Measurements from ENCODE around the gene DCANP1. TPM values are rescaled to one million over a fixed set of nuclear protein-coding genes. Genes with fewer than 3 reads are reported as not detected.

DCANP1 gene
- total RNA-seq, 2 experiments from 2014 or later, result not detected

GRCh38 chr5:135477613-135478066 is 30.5 kb upstream of the DCANP1 start:
- CTCF ChIA-PET (ENCODE audit: unreplicated experiment), result no interaction called here
- no peak for DNase-seq (ENCODE audit: low spot score)
- no TSS peak for BruUV-seq (replicated peaks)
- Histone ChIP-seq H4K20me1 (ENCODE audit: insufficient read depth, low read length) (no peaks in the 10 kb centered on the region), H3K27ac (ENCODE audit: low read depth, low read length, poor library complexity, severe bottlenecking) (no peak overlapping the region), H3K9me2 (ENCODE audit: insufficient read depth, low read length) (no peaks in the 10 kb centered on the region), H3K4me3 (ENCODE audit: low read depth, low read length, poor library complexity, severe bottlenecking) (no peak overlapping the region), H3K79me2 (ENCODE audit: insufficient read depth, low read depth, low read length) (no peaks in the 10 kb centered on the region), H3K36me3 (ENCODE audit: insufficient read depth, low read length) (no peaks in the 10 kb centered on the region), H2AFZ (ENCODE audit: low read length) (no peak overlapping the region), H3K4me2 (ENCODE audit: low read length) (no peak overlapping the region), H3K9me3 (ENCODE audit: low read length) (no peaks in the 10 kb centered on the region), H3K4me1 (ENCODE audit: insufficient read depth, low read length, poor library complexity, severe bottlenecking) (no peaks in the 10 kb centered on the region)
- POLR2A ChIA-PET, result no interaction called here
- TF ChIP-seq EZH2phosphoT487 (IDR thresholded peaks at IDR 0.05; ENCODE audit: borderline replicate concordance, low read depth, low read length), result no peak
- no peak for TF ChIP-seq CTCF (conservative IDR thresholded peaks at IDR 0.05; ENCODE audit: low read length)
- intact Hi-C loops (cut with micrococcal nuclease; ENCODE audit: unreplicated experiment), result loop anchor here (5.0 kb wide), 1 partner anchor 60 kb away; the partner anchor contains the start of gene NEUROG1

DNA sequence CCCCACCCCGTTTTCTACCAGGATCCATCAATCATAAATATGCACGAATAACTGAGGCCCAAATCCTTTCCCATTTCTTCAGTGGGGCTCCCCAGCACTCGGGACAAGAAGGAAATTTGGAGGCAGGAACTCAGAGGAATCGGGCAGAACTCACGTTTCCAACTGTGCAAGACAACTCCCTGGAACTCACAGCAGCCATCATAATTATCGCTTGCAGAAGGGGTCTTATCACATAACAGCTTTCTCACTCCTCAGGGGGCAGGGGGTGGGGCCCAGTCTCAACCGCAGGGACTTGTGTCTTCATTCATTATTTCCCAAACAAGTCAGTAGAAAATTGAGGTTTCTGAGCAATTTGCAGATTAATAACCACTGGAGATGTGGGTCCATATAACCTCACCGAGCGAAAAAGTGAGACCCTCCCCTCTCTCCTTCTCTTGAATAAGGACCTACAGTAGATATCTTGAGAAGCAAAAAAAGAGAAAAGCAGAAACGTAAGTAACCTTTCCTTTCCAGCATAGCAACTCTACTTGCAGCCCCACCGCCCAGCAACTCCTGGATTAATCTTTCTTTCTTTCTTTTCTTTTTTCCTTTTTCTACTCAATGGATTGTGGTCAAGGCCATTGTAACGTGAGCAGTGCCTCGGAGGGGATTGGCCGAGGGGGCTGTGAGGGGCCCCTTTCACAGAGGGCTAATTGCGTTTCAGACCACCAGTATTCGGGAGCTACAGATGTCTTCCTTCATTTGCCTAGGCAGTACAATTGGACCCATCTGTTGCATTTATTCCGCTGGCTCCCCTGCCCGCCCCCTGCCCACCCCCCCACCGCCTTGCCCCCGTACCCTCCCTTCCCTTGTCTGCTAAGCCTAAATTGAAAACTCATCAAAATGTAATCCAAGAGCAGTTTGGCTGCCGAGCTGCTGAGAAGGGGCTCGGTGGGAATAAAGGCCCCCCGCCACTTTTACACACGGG is 29.8 kb upstream of the DCANP1 start:
- no peaks in the 10 kb centered on the region for H4K20me1 ChIP-seq (ENCODE audit: insufficient read depth, low read length)
- ChIA-PET CTCF (ENCODE audit: unreplicated experiment) (no interaction called here), POLR2A (no interaction called here)
- H3K4me1 ChIP-seq (ENCODE audit: insufficient read depth, low read length, poor library complexity, severe bottlenecking), result no peaks in the 10 kb centered on the region
- TF ChIP-seq CTCF (conservative IDR thresholded peaks at IDR 0.05; ENCODE audit: low read length), result no peak
- TF ChIP-seq EZH2phosphoT487 (IDR thresholded peaks at IDR 0.05; ENCODE audit: borderline replicate concordance, low read depth, low read length), result no peak
- H3K4me3 ChIP-seq (ENCODE audit: low read depth, low read length, poor library complexity, severe bottlenecking), result no peak overlapping the region
- H3K4me2 ChIP-seq (ENCODE audit: low read length), result no peak overlapping the region
- no peak overlapping the region for H3K27ac ChIP-seq (ENCODE audit: low read depth, low read length, poor library complexity, severe bottlenecking)
- H3K79me2 ChIP-seq (ENCODE audit: insufficient read depth, low read depth, low read length), result no peaks in the 10 kb centered on the region
- no peaks in the 10 kb centered on the region for H3K36me3 ChIP-seq (ENCODE audit: insufficient read depth, low read length)
- H3K9me2 ChIP-seq (ENCODE audit: insufficient read depth, low read length), result no peaks in the 10 kb centered on the region
- no TSS peak for BruUV-seq (replicated peaks)
- no peaks in the 10 kb centered on the region for H3K9me3 ChIP-seq (ENCODE audit: low read length)
- no peak for DNase-seq (ENCODE audit: low spot score)
- H2AFZ ChIP-seq (ENCODE audit: low read length), result no peak overlapping the region
- intact Hi-C loops (cut with micrococcal nuclease; ENCODE audit: unreplicated experiment), result loop anchor here (5.0 kb wide), 1 partner anchor 60 kb away; the partner anchor contains the start of gene NEUROG1
